ENCODE data around the gene SREBF2. TPM values are rescaled to one million over a fixed set of nuclear protein-coding genes. Genes with fewer than 3 reads are reported as not detected.

SREBF2 gene
- total and polyA plus RNA-seq, 9 of the 15 experiments (the other 6 are each of a cell fraction or from before 2014, with no cell fraction given) = 1.1 to 84.2 (median 26.9) TPM

DNA sequence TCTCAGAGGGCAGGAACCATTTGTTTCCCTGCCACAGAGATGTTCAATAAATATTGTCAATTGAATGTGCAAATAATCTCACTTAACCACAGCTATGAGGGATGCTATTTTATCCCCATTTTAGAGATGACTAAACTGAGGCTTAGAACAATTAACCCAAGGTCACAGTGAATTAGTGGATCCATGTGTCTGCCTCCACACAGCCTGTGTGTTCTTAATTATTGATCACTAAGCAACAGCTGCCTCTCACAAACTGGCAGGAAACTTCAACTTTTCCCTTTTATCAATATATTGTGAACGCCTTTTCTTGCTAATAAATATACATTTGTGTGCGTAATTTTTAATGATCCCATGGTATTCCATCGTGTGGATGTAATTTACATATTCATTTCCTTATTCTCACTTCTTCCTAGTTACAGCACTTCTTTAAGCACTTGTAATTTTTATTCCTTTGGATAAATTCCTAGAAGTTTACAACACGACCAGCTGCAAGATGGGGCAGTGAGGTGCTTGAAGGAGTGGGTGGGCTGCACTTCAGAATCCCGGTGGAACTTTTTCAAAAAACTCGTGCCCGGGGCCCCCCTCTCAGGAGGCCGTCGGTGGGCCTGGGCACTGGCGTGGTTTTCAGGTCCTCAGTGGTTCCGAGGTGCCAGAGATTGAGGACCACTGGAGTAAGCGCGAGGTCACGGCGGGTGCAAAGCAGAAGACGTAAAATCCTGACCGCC is 915 bp upstream of the SREBF2 start (continued):
- TF ChIP-seq MYC (IDR thresholded peaks at IDR 0.05; ENCODE audit: low read depth, low read length) (no peak), MYC (CRISPR knock-in tag; IDR thresholded peaks at IDR 0.05; ENCODE audit: borderline replicate concordance, low read depth) (0 out of 2 replicates have a peak, but pooled peaks have one; percentile 11), ELF1 (tag; IDR thresholded peaks at IDR 0.05) (0 out of 2 replicates have a peak, but pooled peaks have one; percentile 22), RBM25 (IDR thresholded peaks at IDR 0.05; ENCODE audit: low read depth, low read length, severe bottlenecking) (peak; percentile 98), TRIM28 (IDR thresholded peaks at IDR 0.05) (peak; percentile 56; the same call in 1 of the 2 replicates), NCOA2 (IDR thresholded peaks at IDR 0.05; ENCODE audit: partially characterized antibody in 2 of 2) (no peak), CHD4 (IDR thresholded peaks at IDR 0.05; ENCODE audit: insufficient read depth, insufficient replicate concordance, low read depth, low read length, poor library complexity, severe bottlenecking) (peak; percentile 93), TRIM24 (IDR thresholded peaks at IDR 0.05) (peak; percentile 56 to 65; a peak in 2 of 4 replicates), BCOR (IDR thresholded peaks at IDR 0.05) (peak; percentile 99), NR4A1 (CRISPR knock-in tag; IDR thresholded peaks at IDR 0.05) (no peak), NR4A1 (tag; IDR thresholded peaks at IDR 0.05) (peak; percentile 57; the same call in 1 of the 2 replicates), NFRKB (IDR thresholded peaks at IDR 0.05; ENCODE audit: low read depth) (peak; percentile 67; the same call in 1 of the 2 replicates), THRAP3 (IDR thresholded peaks at IDR 0.05; ENCODE audit: borderline replicate concordance) (peak; percentile 78; the same call in 1 of the 2 replicates)
- TF ChIP-seq, protein P1, sequence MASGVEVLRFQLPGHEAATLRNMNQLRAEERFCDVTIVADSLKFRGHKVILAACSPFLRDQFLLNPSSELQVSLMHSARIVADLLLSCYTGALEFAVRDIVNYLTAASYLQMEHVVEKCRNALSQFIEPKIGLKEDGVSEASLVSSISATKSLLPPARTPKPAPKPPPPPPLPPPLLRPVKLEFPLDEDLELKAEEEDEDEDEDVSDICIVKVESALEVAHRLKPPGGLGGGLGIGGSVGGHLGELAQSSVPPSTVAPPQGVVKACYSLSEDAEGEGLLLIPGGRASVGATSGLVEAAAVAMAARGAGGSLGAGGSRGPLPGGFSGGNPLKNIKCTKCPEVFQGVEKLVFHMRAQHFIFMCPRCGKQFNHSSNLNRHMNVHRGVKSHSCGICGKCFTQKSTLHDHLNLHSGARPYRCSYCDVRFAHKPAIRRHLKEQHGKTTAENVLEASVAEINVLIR (CRISPR knock-in tag; IDR thresholded peaks at IDR 0.05) = no peak
- TF ChIP-seq, protein P2, sequence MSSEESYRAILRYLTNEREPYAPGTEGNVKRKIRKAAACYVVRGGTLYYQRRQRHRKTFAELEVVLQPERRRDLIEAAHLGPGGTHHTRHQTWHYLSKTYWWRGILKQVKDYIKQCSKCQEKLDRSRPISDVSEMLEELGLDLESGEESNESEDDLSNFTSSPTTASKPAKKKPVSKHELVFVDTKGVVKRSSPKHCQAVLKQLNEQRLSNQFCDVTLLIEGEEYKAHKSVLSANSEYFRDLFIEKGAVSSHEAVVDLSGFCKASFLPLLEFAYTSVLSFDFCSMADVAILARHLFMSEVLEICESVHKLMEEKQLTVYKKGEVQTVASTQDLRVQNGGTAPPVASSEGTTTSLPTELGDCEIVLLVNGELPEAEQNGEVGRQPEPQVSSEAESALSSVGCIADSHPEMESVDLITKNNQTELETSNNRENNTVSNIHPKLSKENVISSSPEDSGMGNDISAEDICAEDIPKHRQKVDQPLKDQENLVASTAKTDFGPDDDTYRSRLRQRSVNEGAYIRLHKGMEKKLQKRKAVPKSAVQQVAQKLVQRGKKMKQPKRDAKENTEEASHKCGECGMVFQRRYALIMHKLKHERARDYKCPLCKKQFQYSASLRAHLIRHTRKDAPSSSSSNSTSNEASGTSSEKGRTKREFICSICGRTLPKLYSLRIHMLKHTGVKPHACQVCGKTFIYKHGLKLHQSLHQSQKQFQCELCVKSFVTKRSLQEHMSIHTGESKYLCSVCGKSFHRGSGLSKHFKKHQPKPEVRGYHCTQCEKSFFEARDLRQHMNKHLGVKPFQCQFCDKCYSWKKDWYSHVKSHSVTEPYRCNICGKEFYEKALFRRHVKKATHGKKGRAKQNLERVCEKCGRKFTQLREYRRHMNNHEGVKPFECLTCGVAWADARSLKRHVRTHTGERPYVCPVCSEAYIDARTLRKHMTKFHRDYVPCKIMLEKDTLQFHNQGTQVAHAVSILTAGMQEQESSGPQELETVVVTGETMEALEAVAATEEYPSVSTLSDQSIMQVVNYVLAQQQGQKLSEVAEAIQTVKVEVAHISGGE (CRISPR knock-in tag; IDR thresholded peaks at IDR 0.05) = peak in 1 of 3 experiments; percentile 39; a peak in 1 of 6 replicates
- TF ChIP-seq, protein P3, sequence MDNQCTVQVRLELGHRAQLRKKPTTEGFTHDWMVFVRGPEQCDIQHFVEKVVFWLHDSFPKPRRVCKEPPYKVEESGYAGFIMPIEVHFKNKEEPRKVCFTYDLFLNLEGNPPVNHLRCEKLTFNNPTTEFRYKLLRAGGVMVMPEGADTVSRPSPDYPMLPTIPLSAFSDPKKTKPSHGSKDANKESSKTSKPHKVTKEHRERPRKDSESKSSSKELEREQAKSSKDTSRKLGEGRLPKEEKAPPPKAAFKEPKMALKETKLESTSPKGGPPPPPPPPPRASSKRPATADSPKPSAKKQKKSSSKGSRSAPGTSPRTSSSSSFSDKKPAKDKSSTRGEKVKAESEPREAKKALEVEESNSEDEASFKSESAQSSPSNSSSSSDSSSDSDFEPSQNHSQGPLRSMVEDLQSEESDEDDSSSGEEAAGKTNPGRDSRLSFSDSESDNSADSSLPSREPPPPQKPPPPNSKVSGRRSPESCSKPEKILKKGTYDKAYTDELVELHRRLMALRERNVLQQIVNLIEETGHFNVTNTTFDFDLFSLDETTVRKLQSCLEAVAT (IDR thresholded peaks at IDR 0.05) = 0 out of 4 replicates have a peak, but pooled peaks of 1 of the 2 experiments have one; percentile 14
- TF ChIP-seq, protein P4, sequence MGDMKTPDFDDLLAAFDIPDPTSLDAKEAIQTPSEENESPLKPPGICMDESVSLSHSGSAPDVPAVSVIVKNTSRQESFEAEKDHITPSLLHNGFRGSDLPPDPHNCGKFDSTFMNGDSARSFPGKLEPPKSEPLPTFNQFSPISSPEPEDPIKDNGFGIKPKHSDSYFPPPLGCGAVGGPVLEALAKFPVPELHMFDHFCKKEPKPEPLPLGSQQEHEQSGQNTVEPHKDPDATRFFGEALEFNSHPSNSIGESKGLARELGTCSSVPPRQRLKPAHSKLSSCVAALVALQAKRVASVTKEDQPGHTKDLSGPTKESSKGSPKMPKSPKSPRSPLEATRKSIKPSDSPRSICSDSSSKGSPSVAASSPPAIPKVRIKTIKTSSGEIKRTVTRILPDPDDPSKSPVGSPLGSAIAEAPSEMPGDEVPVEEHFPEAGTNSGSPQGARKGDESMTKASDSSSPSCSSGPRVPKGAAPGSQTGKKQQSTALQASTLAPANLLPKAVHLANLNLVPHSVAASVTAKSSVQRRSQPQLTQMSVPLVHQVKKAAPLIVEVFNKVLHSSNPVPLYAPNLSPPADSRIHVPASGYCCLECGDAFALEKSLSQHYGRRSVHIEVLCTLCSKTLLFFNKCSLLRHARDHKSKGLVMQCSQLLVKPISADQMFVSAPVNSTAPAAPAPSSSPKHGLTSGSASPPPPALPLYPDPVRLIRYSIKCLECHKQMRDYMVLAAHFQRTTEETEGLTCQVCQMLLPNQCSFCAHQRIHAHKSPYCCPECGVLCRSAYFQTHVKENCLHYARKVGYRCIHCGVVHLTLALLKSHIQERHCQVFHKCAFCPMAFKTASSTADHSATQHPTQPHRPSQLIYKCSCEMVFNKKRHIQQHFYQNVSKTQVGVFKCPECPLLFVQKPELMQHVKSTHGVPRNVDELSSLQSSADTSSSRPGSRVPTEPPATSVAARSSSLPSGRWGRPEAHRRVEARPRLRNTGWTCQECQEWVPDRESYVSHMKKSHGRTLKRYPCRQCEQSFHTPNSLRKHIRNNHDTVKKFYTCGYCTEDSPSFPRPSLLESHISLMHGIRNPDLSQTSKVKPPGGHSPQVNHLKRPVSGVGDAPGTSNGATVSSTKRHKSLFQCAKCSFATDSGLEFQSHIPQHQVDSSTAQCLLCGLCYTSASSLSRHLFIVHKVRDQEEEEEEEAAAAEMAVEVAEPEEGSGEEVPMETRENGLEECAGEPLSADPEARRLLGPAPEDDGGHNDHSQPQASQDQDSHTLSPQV (IDR thresholded peaks at IDR 0.05) = peak; percentile 83
